Neural crest cell (in vitro differentiated cells): ENCODE measurements around the gene LTB. TPM values are rescaled to one million over a fixed set of nuclear protein-coding genes. Genes with fewer than 3 reads are reported as not detected.
"Not testable (repeated sequence)": the region's sequence is repeated elsewhere in the genome, so short reads cannot be mapped to it uniquely, and the experiment has no call there.

Experiments
- DNase-seq: peaks from one replicate; pipeline ENCODE4 v3.0.0; 2021; ENCODE audit warnings: low read depth, mixed read lengths, low spot score
- H3K27ac Mint-ChIP-seq: one replicate; pipeline ENCODE4 v1.8.0; 2021; ENCODE audit warnings: mild to moderate bottlenecking, mixed read lengths; ENCODE audit not compliant: unreplicated experiment
- H3K27me3 Mint-ChIP-seq: 2 replicates; pipeline ENCODE4 v1.8.0; 2021; ENCODE audit warnings: low read depth, mild to moderate bottlenecking, mixed read lengths
- H3K36me3 Mint-ChIP-seq: 2 replicates; pipeline ENCODE4 v1.8.0; 2021; ENCODE audit warnings: low read depth, mild to moderate bottlenecking, mixed read lengths
- H3K4me1 Mint-ChIP-seq: 2 replicates; pipeline ENCODE4 v1.8.0; 2021; ENCODE audit warnings: mixed read lengths
- H3K4me3 Mint-ChIP-seq: one replicate; pipeline ENCODE4 v1.8.0; 2021; ENCODE audit warnings: mild to moderate bottlenecking, mixed read lengths
- H3K9me3 Mint-ChIP-seq: 2 replicates; pipeline ENCODE4 v1.8.0; 2021; ENCODE audit warnings: mixed read lengths
- total RNA-seq: library from RNA; stranded (reverse); gene quantifications from 2 replicates; pipeline ENCODE4 v1.2.1, GENCODE V29; 2021
- TF ChIP-seq, protein P1 (sequence below): fragments of 200-600 bp; sonication (generic); conservative IDR thresholded peaks from 2 replicates; pipeline ENCODE4 v1.5.0; 2021; ENCODE audit warnings: antibody characterized with exemption, mild to moderate bottlenecking

The LTB gene
- total RNA-seq, 1 donor from 2014 or later: not detected

DNA sequence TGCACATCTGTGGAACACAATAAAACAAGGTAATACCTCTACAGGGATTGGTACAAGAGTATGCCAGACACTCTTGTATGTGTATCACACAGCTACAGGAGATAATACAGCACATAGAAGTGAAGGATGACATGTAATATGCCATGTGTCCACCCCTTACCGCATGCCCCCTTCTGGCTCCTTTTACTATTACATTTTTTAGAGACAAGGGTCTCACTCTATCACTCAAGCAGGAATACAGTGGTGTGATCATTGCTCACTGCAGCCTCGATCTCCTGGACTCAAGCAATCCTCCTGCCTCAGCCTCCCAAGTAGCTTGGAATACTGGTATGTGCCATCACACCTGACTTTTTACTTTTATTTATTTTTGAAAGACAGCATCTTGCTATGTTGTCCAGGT is 14.8 kb upstream of the LTB start:
- Mint-ChIP-seq H3K27ac (no peak overlapping the region), H3K4me1 (peaks cover 6% of the 10 kb centered on the region), H3K27me3 (no peaks in the 10 kb centered on the region), H3K9me3 (no peaks in the 10 kb centered on the region), H3K36me3 (no peaks in the 10 kb centered on the region), H3K4me3 (no peak overlapping the region)
- TF ChIP-seq, protein P1, sequence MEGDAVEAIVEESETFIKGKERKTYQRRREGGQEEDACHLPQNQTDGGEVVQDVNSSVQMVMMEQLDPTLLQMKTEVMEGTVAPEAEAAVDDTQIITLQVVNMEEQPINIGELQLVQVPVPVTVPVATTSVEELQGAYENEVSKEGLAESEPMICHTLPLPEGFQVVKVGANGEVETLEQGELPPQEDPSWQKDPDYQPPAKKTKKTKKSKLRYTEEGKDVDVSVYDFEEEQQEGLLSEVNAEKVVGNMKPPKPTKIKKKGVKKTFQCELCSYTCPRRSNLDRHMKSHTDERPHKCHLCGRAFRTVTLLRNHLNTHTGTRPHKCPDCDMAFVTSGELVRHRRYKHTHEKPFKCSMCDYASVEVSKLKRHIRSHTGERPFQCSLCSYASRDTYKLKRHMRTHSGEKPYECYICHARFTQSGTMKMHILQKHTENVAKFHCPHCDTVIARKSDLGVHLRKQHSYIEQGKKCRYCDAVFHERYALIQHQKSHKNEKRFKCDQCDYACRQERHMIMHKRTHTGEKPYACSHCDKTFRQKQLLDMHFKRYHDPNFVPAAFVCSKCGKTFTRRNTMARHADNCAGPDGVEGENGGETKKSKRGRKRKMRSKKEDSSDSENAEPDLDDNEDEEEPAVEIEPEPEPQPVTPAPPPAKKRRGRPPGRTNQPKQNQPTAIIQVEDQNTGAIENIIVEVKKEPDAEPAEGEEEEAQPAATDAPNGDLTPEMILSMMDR: peak; percentile 58
- DNase-seq: no peak

DNA sequence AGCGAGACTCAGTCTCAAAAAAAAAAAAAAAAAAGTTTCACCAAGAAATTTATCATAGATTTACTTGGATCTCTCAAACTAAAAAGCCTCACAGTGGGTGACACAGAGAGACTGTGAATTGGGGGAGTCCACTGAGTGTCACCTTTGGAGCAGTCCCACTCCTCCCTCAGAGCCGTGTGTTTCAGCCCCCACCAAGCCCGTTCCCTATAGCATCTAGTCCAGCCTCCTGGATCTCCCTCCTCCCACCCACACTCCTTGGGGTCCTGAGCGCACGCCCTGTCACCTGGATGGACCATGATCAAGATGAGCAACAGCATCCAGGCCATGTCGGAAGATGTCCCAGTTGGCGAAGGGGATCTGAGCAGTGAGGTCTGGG is 10.2 kb upstream of the LTB start:
- no peaks in the 10 kb centered on the region for H3K9me3 Mint-ChIP-seq
- no peak for DNase-seq
- H3K27ac Mint-ChIP-seq: no peak overlapping the region
- no peaks in the 10 kb centered on the region for H3K27me3 Mint-ChIP-seq
- no peaks in the 10 kb centered on the region for H3K36me3 Mint-ChIP-seq
- TF ChIP-seq, protein P1: no peak
- peaks cover 6% of the 10 kb centered on the region for H3K4me1 Mint-ChIP-seq
- no peak overlapping the region for H3K4me3 Mint-ChIP-seq

DNA sequence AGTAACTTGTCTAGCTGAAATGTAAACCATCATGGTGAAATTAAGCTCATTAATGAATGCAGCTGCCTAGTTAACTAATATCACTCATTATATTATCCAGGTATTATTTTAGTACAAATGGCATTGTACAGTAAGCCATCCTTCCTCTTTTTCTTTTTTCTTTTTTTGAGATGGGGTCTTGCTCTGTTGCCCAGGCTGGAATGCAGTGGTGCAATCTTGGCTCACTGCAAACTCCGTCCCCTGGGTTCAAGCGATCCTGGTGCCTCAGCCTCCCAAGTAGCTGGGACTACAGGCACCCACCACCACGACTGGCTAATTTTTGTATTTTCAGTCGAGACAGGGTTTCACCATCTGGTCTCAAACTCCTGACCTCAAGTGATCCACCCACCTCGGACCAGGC is 8.5 kb upstream of the LTB start:
- not testable (repeated sequence) for H3K27ac Mint-ChIP-seq, H3K4me3 Mint-ChIP-seq, H3K4me1 Mint-ChIP-seq, DNase-seq, H3K9me3 Mint-ChIP-seq, H3K27me3 Mint-ChIP-seq, H3K36me3 Mint-ChIP-seq

DNA sequence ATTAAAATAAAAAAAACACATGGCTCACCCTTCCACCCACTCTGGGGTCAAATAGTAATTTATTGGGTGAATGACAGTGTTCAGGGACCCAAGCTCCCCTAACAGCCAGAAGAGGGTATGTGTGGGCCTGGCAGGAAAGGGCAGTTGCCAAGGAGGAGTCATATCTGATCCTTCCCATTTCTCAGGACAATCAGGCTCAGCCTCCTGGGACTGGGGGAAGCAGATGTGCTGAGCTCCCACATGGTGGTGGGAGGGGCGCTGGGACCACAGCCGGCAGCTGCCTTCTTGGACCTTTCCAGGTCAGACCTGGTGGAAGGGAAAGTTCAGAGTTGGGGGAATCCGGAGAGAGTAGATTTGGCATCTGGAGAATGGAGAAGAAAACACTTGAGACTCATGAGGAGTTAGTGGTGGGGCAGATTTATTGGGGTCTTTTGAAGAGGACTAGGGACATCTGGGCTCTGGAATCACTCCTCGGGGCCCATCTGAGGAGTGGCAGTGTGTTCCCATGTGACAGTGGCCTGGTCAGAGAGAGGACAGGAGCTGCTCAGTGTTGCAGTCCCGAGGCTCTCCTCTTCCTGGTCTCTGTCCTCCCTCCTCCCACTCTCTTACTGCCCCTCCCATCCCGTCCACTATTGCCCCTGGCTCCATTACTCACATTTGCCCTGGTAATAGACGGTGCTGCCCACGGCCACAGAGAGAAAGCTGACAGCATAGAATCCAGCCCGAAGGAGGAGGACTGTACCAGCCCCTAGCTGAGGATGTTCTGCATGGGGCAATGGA is 6.8 kb upstream of the LTB start:
- TF ChIP-seq, protein P1: no peak
- H3K27ac Mint-ChIP-seq: no peak overlapping the region
- peaks cover 10% of the 10 kb centered on the region for H3K4me1 Mint-ChIP-seq
- no peak overlapping the region for H3K4me3 Mint-ChIP-seq
- no peaks in the 10 kb centered on the region for H3K36me3 Mint-ChIP-seq
- H3K9me3 Mint-ChIP-seq: no peaks in the 10 kb centered on the region
- no peaks in the 10 kb centered on the region for H3K27me3 Mint-ChIP-seq
- no peak for DNase-seq

DNA sequence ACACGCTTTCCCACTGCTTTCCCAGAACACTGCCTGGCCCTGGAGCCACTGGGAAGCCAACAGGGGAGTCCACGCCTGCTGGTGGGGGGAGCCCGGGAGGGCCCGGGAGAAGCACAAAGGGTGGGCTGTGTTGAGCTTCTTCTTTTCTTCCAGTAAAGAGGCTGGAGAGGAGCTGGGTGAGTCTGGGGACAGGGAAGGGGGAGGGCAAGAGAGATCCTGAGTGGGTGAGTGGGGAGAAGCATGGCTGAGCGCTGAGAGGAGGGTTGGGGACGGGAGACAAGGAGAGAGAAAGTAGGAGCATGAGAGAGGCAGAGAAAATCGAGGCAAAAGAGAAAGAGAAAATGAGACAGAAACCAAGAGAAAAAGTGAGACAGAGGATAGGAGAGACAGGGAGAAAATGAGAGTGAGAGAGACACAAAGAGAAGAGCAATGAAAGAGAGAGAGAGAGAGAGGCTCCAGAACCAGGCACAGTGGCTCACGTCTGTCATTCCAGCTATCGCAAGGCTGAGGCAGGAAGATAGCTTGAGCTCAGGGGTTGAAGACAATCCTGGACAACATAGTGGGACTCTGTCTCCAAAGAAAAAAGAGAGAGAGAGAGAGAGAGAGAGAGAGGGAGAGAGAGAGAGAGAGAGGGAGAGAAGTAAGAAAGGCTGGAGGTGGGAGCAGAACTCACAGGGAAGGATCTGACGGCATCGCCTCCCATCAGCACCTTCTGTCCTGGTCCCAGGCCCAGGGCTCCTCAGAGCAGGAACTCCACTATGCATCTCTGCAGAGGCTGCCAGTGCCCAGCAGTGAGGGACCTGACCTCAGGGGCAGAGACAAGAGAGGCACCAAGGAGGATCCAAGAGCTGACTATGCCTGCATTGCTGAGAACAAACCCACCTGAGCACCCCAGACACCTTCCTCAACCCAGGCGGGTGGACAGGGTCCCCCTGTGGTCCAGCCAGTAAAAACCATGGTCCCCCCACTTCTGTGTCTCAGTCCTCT is 5.9 kb upstream of the LTB start:
- peaks cover 10% of the 10 kb centered on the region for H3K4me1 Mint-ChIP-seq
- DNase-seq: no peak
- no peaks in the 10 kb centered on the region for H3K36me3 Mint-ChIP-seq
- H3K9me3 Mint-ChIP-seq: no peaks in the 10 kb centered on the region
- TF ChIP-seq, protein P1: no peak
- peak overlapping the region; percentile 83 for H3K27ac Mint-ChIP-seq
- H3K27me3 Mint-ChIP-seq: no peaks in the 10 kb centered on the region
- H3K4me3 Mint-ChIP-seq: no peak overlapping the region
